GM12892 (cell line): ENCODE data around the gene TAS1R2.

Experiments used
- POLR2A ChIP-seq: IDR thresholded peaks from 2 replicates; pipeline ENCODE4 v1.6.1; 2011; ENCODE audit warnings: low read depth, low read length, control low read depth
- POLR2AphosphoS5 ChIP-seq: IDR thresholded peaks from 2 replicates; pipeline ENCODE4 v1.6.1; 2011; ENCODE audit warnings: low read depth, low read length, control low read depth
- TAF1 ChIP-seq: IDR thresholded peaks from 2 replicates; pipeline ENCODE4 v1.6.1; 2011; ENCODE audit warnings: low read depth, mild to moderate bottlenecking, control low read depth, low read length, borderline replicate concordance

- TF ChIP-seq POLR2A (no peak), TAF1 (no peak), POLR2AphosphoS5 (no peak)
These were observed 17.8 kb upstream of the TAS1R2 start for GRCh38 chr1:18877282-18877681.
